Right atrium auricular region (tissue), 2 donors: ENCODE measurements around the gene CMTM6. TPM values are rescaled to one million over a fixed set of nuclear protein-coding genes. Genes with fewer than 3 reads are reported as not detected.

Experiments
- DNase-seq: peaks from one replicate; pipeline ENCODE4 v3.0.0-alpha.2; 2019; ENCODE audit warnings: low spot score
- H3K27ac ChIP-seq, 2 donors: fragments of 200-600 bp; sonication (generic); 1 replicate in 1 of 2; 2 replicates in 1 of 2; pipeline ENCODE4 v1.5.1; 2016 to 2019
- H3K27me3 ChIP-seq, 2 donors: fragments of 200-600 bp; sonication (generic); one replicate each; pipeline versions ENCODE4 v1.5.1 to v1.6.0; 2017 to 2019
- H3K36me3 ChIP-seq: fragments of 200-600 bp; sonication (generic); one replicate; pipeline ENCODE4 v1.5.1; 2016
- H3K4me1 ChIP-seq, 2 donors: fragments of 200-600 bp; sonication (generic); one replicate each; pipeline versions ENCODE4 v1.5.1 to v1.6.0; 2017 to 2019
- H3K4me3 ChIP-seq, 2 donors: fragments of 200-600 bp; sonication (generic); 1 replicate in 1 of 2; 2 replicates in 1 of 2; pipeline ENCODE4 v1.5.1; 2017 to 2019; ENCODE audit warnings: mild to moderate bottlenecking in 1 of 2, moderate library complexity in 1 of 2
- H3K9me3 ChIP-seq, 2 donors: fragments of 200-600 bp; sonication (generic); one replicate each; pipeline ENCODE4 v1.5.1; 2019
- total RNA-seq, 2 donors: library from RNA; depleted of rRNA; stranded (reverse); fragments of >200 nt; gene quantifications; one replicate each; pipeline ENCODE4 v1.1.0, GENCODE V29; 2016
- TF ChIP-seq, protein P1 (sequence below), 2 donors: fragments of 200-600 bp; sonication (generic); IDR thresholded peaks; one replicate each; pipeline ENCODE4 v1.5.1; 2019; ENCODE audit warnings: antibody characterized with exemption in 2 of 2

The CMTM6 gene
- total RNA-seq, 2 donors from 2014 or later = 16.6 to 25.9 TPM

GRCh38 chr3:32544894-32545293 lies 42.2 kb upstream of the CMTM6 start:
- Histone ChIP-seq H3K4me3 (no peak overlapping the region), H3K4me1 (no peaks in the 10 kb centered on the region), H3K36me3 (peaks cover 3% of the 10 kb centered on the region), H3K27me3 (no peaks in the 10 kb centered on the region), H3K27ac (no peak overlapping the region), H3K9me3 (no peaks in the 10 kb centered on the region)
- TF ChIP-seq, protein P1, sequence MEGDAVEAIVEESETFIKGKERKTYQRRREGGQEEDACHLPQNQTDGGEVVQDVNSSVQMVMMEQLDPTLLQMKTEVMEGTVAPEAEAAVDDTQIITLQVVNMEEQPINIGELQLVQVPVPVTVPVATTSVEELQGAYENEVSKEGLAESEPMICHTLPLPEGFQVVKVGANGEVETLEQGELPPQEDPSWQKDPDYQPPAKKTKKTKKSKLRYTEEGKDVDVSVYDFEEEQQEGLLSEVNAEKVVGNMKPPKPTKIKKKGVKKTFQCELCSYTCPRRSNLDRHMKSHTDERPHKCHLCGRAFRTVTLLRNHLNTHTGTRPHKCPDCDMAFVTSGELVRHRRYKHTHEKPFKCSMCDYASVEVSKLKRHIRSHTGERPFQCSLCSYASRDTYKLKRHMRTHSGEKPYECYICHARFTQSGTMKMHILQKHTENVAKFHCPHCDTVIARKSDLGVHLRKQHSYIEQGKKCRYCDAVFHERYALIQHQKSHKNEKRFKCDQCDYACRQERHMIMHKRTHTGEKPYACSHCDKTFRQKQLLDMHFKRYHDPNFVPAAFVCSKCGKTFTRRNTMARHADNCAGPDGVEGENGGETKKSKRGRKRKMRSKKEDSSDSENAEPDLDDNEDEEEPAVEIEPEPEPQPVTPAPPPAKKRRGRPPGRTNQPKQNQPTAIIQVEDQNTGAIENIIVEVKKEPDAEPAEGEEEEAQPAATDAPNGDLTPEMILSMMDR (IDR thresholded peaks at IDR 0.05) = no peak
- DNase-seq = no peak

DNA sequence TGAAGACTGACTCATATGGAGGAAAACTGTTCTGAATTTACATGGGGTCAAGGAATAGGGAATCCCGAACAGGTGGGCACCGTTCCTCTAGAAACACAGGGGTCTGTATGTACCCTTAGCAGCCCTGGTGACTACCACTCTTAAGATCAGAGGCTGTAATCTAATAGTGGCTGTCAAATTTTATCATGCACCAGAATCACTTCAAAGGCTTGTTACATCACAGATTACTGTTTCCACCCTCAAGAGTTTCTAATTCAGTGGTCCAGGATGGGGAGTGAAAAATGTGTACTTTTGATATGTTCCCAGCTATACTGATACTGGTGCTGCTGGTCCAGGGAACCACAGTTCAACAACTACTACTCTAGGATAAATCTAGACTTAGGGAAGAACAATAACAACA lies 40.2 kb upstream of the CMTM6 start:
- Histone ChIP-seq H3K27ac (no peak overlapping the region), H3K4me3 (no peak overlapping the region), H3K9me3 (no peaks in the 10 kb centered on the region), H3K4me1 (no peaks in the 10 kb centered on the region), H3K27me3 (no peaks in the 10 kb centered on the region), H3K36me3 (peaks cover 5% of the 10 kb centered on the region)
- TF ChIP-seq, protein P1 (IDR thresholded peaks at IDR 0.05) = no peak
- DNase-seq = no peak

DNA sequence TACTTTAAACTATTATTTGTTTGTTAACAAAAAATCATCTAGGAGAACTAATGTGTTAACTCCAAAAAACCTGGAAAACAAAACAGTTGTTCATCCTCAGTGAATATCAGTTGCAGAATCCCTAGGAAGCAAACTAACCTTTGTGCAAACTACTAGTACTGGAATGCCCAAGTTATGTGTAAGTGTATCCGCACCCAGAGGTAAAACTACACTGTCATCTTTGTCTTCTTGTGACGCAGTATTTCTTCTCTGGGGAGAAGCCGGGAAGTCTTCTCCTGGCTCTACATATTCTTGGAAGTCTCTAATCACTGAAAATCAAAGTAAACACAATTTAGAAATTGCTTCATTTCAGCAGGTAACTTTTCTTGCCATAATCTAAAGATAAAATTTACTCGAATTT lies 38.2 kb upstream of the CMTM6 start:
- no peak for DNase-seq
- peaks cover 5% of the 10 kb centered on the region for H3K36me3 ChIP-seq

GRCh38 chr3:32532434-32532833 lies 29.8 kb upstream of the CMTM6 start:
- H3K36me3 ChIP-seq = peaks cover 52% of the 10 kb centered on the region
- H3K4me1 ChIP-seq = no peaks in the 10 kb centered on the region
- no peak overlapping the region for H3K4me3 ChIP-seq
- DNase-seq = no peak
- no peaks in the 10 kb centered on the region for H3K9me3 ChIP-seq
- H3K27ac ChIP-seq = no peak overlapping the region
- TF ChIP-seq, protein P1 (IDR thresholded peaks at IDR 0.05) = no peak
- no peaks in the 10 kb centered on the region for H3K27me3 ChIP-seq

More for the DNA sequence above, 38.2 kb upstream of the CMTM6 start:
- no peaks in the 10 kb centered on the region for H3K27me3 ChIP-seq
- H3K27ac ChIP-seq = no peak overlapping the region
- H3K4me1 ChIP-seq = no peaks in the 10 kb centered on the region
- H3K9me3 ChIP-seq = no peaks in the 10 kb centered on the region
- TF ChIP-seq, protein P1 (IDR thresholded peaks at IDR 0.05) = no peak
- no peak overlapping the region for H3K4me3 ChIP-seq

- Histone ChIP-seq H3K36me3 (peaks cover 65% of the 10 kb centered on the region), H3K4me1 (no peaks in the 10 kb centered on the region), H3K9me3 (no peaks in the 10 kb centered on the region), H3K27me3 (no peaks in the 10 kb centered on the region), H3K27ac (no peak overlapping the region), H3K4me3 (no peak overlapping the region)
- TF ChIP-seq, protein P1 (IDR thresholded peaks at IDR 0.05) = no peak
- no peak for DNase-seq
Observed at GRCh38 chr3:32531010-32531647, 28.5 kb upstream of the CMTM6 start.

GRCh38 chr3:32525720-32526119 lies 23.1 kb upstream of the CMTM6 start:
- no peak for DNase-seq

More at GRCh38 chr3:32525720-32526119, 23.1 kb upstream of the CMTM6 start:
- Histone ChIP-seq H3K27me3 (no peaks in the 10 kb centered on the region), H3K27ac (no peak overlapping the region), H3K4me1 (no peaks in the 10 kb centered on the region), H3K4me3 (no peak overlapping the region), H3K36me3 (peaks cover 50% of the 10 kb centered on the region), H3K9me3 (no peaks in the 10 kb centered on the region)
- TF ChIP-seq, protein P1 (IDR thresholded peaks at IDR 0.05) = no peak
